Neural cell (in vitro differentiated cells): ENCODE results near the gene ST8SIA4.

Experiments used
- EP300 ChIP-seq: fragments of 450-650 bp; conservative IDR thresholded peaks from 2 replicates; pipeline ENCODE4 v1.6.1; 2014; ENCODE audit warnings: antibody characterized with exemption, mild to moderate bottlenecking, moderate library complexity; ENCODE audit not compliant: poor library complexity, severe bottlenecking
- EZH2 ChIP-seq: fragments of 200-600, 300-800 bp; shearing (Covaris generic), sonication (generic); IDR thresholded peaks from 2 replicates; pipeline ENCODE4 v1.6.1; 2014; ENCODE audit warnings: antibody characterized with exemption, low read length, borderline replicate concordance, mild to moderate bottlenecking; ENCODE audit not compliant: insufficient read depth, poor library complexity, severe bottlenecking
- MXI1 ChIP-seq: fragments of 450-650 bp; conservative IDR thresholded peaks from 2 replicates; pipeline ENCODE4 v1.6.1; 2014; ENCODE audit warnings: antibody characterized with exemption, mild to moderate bottlenecking; ENCODE audit not compliant: poor library complexity, severe bottlenecking
- POLR2AphosphoS5 ChIP-seq: IDR thresholded peaks from 2 replicates; pipeline ENCODE4 v1.6.1; 2012
- TF ChIP-seq, protein P1 (sequence below): fragments of 450-650 bp; IDR thresholded peaks from 2 replicates; pipeline ENCODE4 v1.5.1; 2014; ENCODE audit warnings: antibody characterized with exemption, mild to moderate bottlenecking, moderate library complexity; ENCODE audit not compliant: poor library complexity, severe bottlenecking
- TF ChIP-seq, protein P2 (sequence below): IDR thresholded peaks from 2 replicates; pipeline ENCODE4 v1.6.1; 2012; ENCODE audit warnings: borderline replicate concordance

DNA sequence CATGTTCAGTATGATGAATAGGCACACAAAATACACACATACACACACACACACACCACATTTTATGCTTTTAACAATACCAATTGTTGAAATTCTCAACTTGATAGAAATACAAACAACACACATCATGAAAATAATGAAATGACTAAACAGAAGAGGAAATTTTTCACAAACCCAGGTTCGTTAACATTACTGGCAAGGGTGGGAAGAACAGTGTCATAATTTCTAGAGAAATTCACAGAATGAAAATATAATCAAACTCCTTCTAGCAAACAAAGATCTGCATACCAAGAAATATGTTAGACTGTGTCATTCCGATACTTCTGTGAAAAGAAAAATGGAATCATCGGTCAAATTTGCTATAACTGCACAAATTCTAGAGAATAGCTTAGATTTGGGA, 41.9 kb downstream of the ST8SIA4 start:
- TF ChIP-seq, protein P1, sequence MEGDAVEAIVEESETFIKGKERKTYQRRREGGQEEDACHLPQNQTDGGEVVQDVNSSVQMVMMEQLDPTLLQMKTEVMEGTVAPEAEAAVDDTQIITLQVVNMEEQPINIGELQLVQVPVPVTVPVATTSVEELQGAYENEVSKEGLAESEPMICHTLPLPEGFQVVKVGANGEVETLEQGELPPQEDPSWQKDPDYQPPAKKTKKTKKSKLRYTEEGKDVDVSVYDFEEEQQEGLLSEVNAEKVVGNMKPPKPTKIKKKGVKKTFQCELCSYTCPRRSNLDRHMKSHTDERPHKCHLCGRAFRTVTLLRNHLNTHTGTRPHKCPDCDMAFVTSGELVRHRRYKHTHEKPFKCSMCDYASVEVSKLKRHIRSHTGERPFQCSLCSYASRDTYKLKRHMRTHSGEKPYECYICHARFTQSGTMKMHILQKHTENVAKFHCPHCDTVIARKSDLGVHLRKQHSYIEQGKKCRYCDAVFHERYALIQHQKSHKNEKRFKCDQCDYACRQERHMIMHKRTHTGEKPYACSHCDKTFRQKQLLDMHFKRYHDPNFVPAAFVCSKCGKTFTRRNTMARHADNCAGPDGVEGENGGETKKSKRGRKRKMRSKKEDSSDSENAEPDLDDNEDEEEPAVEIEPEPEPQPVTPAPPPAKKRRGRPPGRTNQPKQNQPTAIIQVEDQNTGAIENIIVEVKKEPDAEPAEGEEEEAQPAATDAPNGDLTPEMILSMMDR = no peak
- TF ChIP-seq POLR2AphosphoS5 = no peak
- TF ChIP-seq EZH2 = no peak
- TF ChIP-seq, protein P2, sequence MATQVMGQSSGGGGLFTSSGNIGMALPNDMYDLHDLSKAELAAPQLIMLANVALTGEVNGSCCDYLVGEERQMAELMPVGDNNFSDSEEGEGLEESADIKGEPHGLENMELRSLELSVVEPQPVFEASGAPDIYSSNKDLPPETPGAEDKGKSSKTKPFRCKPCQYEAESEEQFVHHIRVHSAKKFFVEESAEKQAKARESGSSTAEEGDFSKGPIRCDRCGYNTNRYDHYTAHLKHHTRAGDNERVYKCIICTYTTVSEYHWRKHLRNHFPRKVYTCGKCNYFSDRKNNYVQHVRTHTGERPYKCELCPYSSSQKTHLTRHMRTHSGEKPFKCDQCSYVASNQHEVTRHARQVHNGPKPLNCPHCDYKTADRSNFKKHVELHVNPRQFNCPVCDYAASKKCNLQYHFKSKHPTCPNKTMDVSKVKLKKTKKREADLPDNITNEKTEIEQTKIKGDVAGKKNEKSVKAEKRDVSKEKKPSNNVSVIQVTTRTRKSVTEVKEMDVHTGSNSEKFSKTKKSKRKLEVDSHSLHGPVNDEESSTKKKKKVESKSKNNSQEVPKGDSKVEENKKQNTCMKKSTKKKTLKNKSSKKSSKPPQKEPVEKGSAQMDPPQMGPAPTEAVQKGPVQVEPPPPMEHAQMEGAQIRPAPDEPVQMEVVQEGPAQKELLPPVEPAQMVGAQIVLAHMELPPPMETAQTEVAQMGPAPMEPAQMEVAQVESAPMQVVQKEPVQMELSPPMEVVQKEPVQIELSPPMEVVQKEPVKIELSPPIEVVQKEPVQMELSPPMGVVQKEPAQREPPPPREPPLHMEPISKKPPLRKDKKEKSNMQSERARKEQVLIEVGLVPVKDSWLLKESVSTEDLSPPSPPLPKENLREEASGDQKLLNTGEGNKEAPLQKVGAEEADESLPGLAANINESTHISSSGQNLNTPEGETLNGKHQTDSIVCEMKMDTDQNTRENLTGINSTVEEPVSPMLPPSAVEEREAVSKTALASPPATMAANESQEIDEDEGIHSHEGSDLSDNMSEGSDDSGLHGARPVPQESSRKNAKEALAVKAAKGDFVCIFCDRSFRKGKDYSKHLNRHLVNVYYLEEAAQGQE = no peak
- TF ChIP-seq EP300 = no peak
- TF ChIP-seq MXI1 = no peak
